HUES6 (cell line): ENCODE measurements around the gene HPGD.

ENCODE experiments used
- H3K27ac ChIP-seq: 2 replicates; pipeline ENCODE4 v1.7.0; 2013; ENCODE audit warnings: low read depth, mild to moderate bottlenecking, low read length, inconsistent platforms
- H3K27me3 ChIP-seq: 2 replicates; pipeline ENCODE4 v1.6.1; 2013; ENCODE audit warnings: low read length; ENCODE audit not compliant: control insufficient read depth, insufficient read depth
- H3K36me3 ChIP-seq: 2 replicates; pipeline ENCODE4 v1.6.1; 2013; ENCODE audit warnings: low read length; ENCODE audit not compliant: control insufficient read depth, insufficient read depth
- H3K4me1 ChIP-seq: 2 replicates; pipeline ENCODE4 v1.6.1; 2013; ENCODE audit warnings: low read length; ENCODE audit not compliant: control insufficient read depth, insufficient read depth
- H3K4me3 ChIP-seq: 2 replicates; pipeline ENCODE4 v1.5.1; 2013; ENCODE audit warnings: low read depth, low read length
- H3K9ac ChIP-seq: one replicate; pipeline ENCODE4 v1.6.1; 2013; ENCODE audit warnings: mild to moderate bottlenecking, low read length
- H3K9me3 ChIP-seq: 2 replicates; pipeline ENCODE4 v1.6.1; 2013; ENCODE audit warnings: low read depth, low read length; ENCODE audit not compliant: control insufficient read depth, insufficient read depth

Gene HPGD

GRCh38 chr4:174449944-174450785 lies 72.1 kb downstream of the HPGD start:
- Histone ChIP-seq H3K4me1 (peaks cover 19% of the 10 kb centered on the region), H3K27me3 (no peaks in the 10 kb centered on the region), H3K27ac (no peak overlapping the region), H3K9me3 (peaks cover 9% of the 10 kb centered on the region; the same call in 1 of the 2 replicates), H3K9ac (no peak overlapping the region), H3K4me3 (no peak overlapping the region), H3K36me3 (no peaks in the 10 kb centered on the region)

GRCh38 chr4:174449152-174449551 lies 73.1 kb downstream of the HPGD start:
- peaks cover 9% of the 10 kb centered on the region; the same call in 1 of the 2 replicates for H3K9me3 ChIP-seq
- no peaks in the 10 kb centered on the region for H3K36me3 ChIP-seq
- H3K27ac ChIP-seq, result no peak overlapping the region
- peaks cover 19% of the 10 kb centered on the region for H3K4me1 ChIP-seq
- no peak overlapping the region for H3K9ac ChIP-seq
- H3K4me3 ChIP-seq, result no peak overlapping the region
- H3K27me3 ChIP-seq, result no peaks in the 10 kb centered on the region

GRCh38 chr4:174444390-174444789 lies 77.9 kb downstream of the HPGD start:
- Histone ChIP-seq H3K27ac (no peak overlapping the region), H3K9ac (no peak overlapping the region), H3K4me3 (no peak overlapping the region), H3K9me3 (peaks cover 9% of the 10 kb centered on the region; the same call in 1 of the 2 replicates), H3K4me1 (no peaks in the 10 kb centered on the region), H3K27me3 (no peaks in the 10 kb centered on the region), H3K36me3 (no peaks in the 10 kb centered on the region)
